ENCODE data around the gene ENDOV.

- TF ChIP-seq EZH2 (IDR thresholded peaks at IDR 0.05; ENCODE audit: low read length) (no peak), CTCF (optimal IDR thresholded peaks at IDR 0.05 in 1 of 3, IDR thresholded peaks at IDR 0.05 in 1 of 3, conservative IDR thresholded peaks at IDR 0.05 in 1 of 3; ENCODE audit: extremely low read depth in 1 of 3, insufficient read depth in 2 of 3, low read length in 3 of 3) (no peak)
Observed at GRCh38 chr17:80442764-80443163, 27.8 kb downstream of the ENDOV start.
